ENCODE measurements around the gene KRTAP4-6. TPM values are rescaled to one million over a fixed set of nuclear protein-coding genes. Genes with fewer than 3 reads are reported as not detected.

The KRTAP4-6 gene
- total and polyA plus RNA-seq, 2 of the 8 experiments (the other 6 are each of a cell fraction or from before 2014, with no cell fraction given), result not detected

DNA sequence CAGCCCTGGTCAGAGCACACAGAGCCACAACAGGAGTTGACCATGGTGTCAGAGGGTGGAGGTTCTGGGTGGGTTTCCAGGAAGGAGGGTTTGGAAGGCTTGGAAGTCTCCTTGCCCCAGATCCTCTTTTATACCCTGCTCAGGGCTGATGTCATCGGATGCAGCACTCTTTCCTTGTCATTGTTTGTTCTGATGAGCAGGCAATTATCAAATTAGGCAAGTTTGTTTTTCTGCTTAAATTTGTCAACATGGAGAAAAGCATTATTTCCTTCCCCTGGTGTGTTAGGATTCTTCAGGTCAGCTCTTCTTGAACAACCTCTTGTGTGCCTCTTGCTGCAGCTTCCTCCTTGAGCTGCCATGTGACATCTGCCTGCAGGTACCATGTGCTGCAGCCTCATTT is 20.3 kb upstream of the KRTAP4-6 start, which contains the start of gene KRTAP4-4 (continued):
- no peak for TF ChIP-seq CHD7 (IDR thresholded peaks at IDR 0.05; ENCODE audit: insufficient replicate concordance, low read length)
- TF ChIP-seq PHF8 (conservative IDR thresholded peaks at IDR 0.05; ENCODE audit: low read depth, low read length), result no peak
- no peak for TF ChIP-seq MAFK (IDR thresholded peaks at IDR 0.05; ENCODE audit: low read depth, low read length)
- no peak for TF ChIP-seq GABPA (IDR thresholded peaks at IDR 0.05; ENCODE audit: borderline replicate concordance, insufficient read depth, low read length)
- TF ChIP-seq HDAC6 (IDR thresholded peaks at IDR 0.05; ENCODE audit: low read depth, low read length), result no peak
- TF ChIP-seq ZNF274 (IDR thresholded peaks at IDR 0.05; ENCODE audit: borderline replicate concordance, extremely low read depth, low read length), result no peak
- TF ChIP-seq GTF2F1 (IDR thresholded peaks at IDR 0.05; ENCODE audit: borderline replicate concordance, low read depth, low read length), result no peak
- TF ChIP-seq ATF2 (IDR thresholded peaks at IDR 0.05; ENCODE audit: low read length), result no peak
- no peak for TF ChIP-seq BRCA1 (IDR thresholded peaks at IDR 0.05; ENCODE audit: low read depth, low read length)
- no peak for TF ChIP-seq CHD1 (IDR thresholded peaks at IDR 0.05; ENCODE audit: low read depth, low read length)
- TF ChIP-seq SP2 (IDR thresholded peaks at IDR 0.05; ENCODE audit: low read length), result no peak

Data from H1 (cell line).